Prostate gland (tissue), 1 donor: ENCODE measurements around the gene PADI2.

ENCODE experiments used
- POLR2A ChIP-seq: fragments of 450-650 bp; IDR thresholded peaks from one replicate; pipeline ENCODE4 v1.6.1; 2016; ENCODE audit warnings: antibody characterized with exemption, mild to moderate bottlenecking
- POLR2AphosphoS5 ChIP-seq: sonication (generic); formaldehyde crosslinking; IDR thresholded peaks from one replicate; pipeline ENCODE4 v1.6.1; 2017; ENCODE audit warnings: antibody characterized with exemption

- TF ChIP-seq POLR2AphosphoS5 (peak; percentile 36), POLR2A (no peak)
Observed at GRCh38 chr1:17081439-17081838, 37.8 kb downstream of the PADI2 start.
